ENCODE results near the gene KLRC4. TPM values are rescaled to one million over a fixed set of nuclear protein-coding genes. Genes with fewer than 3 reads are reported as not detected.

Gene KLRC4
- total RNA-seq, 1 donor from 2014 or later = not detected

- peaks cover 6% of the 10 kb centered on the region for H3K9me3 Mint-ChIP-seq
These were observed 44.5 kb downstream of the KLRC4 start for GRCh38 chr12:10364815-10365622.

GRCh38 chr12:10363914-10364814, 45.4 kb downstream of the KLRC4 start:
- ATAC-seq (ENCODE audit: low read depth) = peak; percentile 71
- peaks cover 6% of the 10 kb centered on the region for H3K9me3 Mint-ChIP-seq
- DNase-seq = peak; percentile 43
- CTCF ChIA-PET = no interaction called here
- no peak overlapping the region for H3K27ac Mint-ChIP-seq
- intact Hi-C loops (cut with micrococcal nuclease) = loop anchor here (1.0 to 10.0 kb wide), 7 partner anchors 151 to 1993 kb away; partner anchors contain the start of genes BORCS5, CLEC2B, GABARAPL1 and MAGOHB
- TF ChIP-seq CTCF (IDR thresholded peaks at IDR 0.05) = no peak
- peaks cover 7% of the 10 kb centered on the region for H3K4me1 Mint-ChIP-seq
- POLR2A ChIA-PET = interaction anchor here (0.6 to 1.2 kb wide), 6 partner anchors 22 to 1465 kb away, joined by 3 to 4 read pairs (median 3); partner anchors contain the start of genes CLEC2B and M6PR
- no peak overlapping the region for H3K4me3 Mint-ChIP-seq
- peaks cover 4% of the 10 kb centered on the region for H3K36me3 Mint-ChIP-seq (ENCODE audit: low read depth)
- peaks cover 2% of the 10 kb centered on the region for H3K27me3 Mint-ChIP-seq

More at GRCh38 chr12:10364815-10365622, 44.5 kb downstream of the KLRC4 start:
- no peaks in the 10 kb centered on the region for H3K27me3 Mint-ChIP-seq
- POLR2A ChIA-PET = interaction anchor here (0.6 to 1.2 kb wide), 8 partner anchors 21 to 1466 kb away, joined by 3 to 4 read pairs (median 3); partner anchors contain the start of genes CLEC2B and M6PR
- TF ChIP-seq CTCF (IDR thresholded peaks at IDR 0.05) = no peak
- peaks cover 4% of the 10 kb centered on the region for H3K36me3 Mint-ChIP-seq (ENCODE audit: low read depth)
- H3K4me1 Mint-ChIP-seq = peaks cover 7% of the 10 kb centered on the region
- peak; percentile 35 for DNase-seq
- CTCF ChIA-PET = no interaction called here
- peak; percentile 73 for ATAC-seq (ENCODE audit: low read depth)
- intact Hi-C loops (cut with micrococcal nuclease) = loop anchor here (1.0 to 10.0 kb wide), 8 partner anchors 30 to 1992 kb away; partner anchors contain the start of genes BORCS5, CLEC2B, GABARAPL1 and MAGOHB
- no peak overlapping the region for H3K27ac Mint-ChIP-seq
- H3K4me3 Mint-ChIP-seq = no peak overlapping the region

- ChIA-PET POLR2A (no interaction called here), CTCF (no interaction called here)
- DNase-seq = no peak
- intact Hi-C loops (cut with micrococcal nuclease) = loop anchor here (5.0 to 10.0 kb wide), 3 partner anchors 419 to 1994 kb away; partner anchors contain the start of gene BORCS5
- H3K4me1 Mint-ChIP-seq = peaks cover 7% of the 10 kb centered on the region
- ATAC-seq (ENCODE audit: low read depth) = no peak
- no peak overlapping the region for H3K27ac Mint-ChIP-seq
- H3K9me3 Mint-ChIP-seq = peaks cover 6% of the 10 kb centered on the region
- peaks cover 4% of the 10 kb centered on the region for H3K27me3 Mint-ChIP-seq
- TF ChIP-seq CTCF (IDR thresholded peaks at IDR 0.05) = no peak
- no peak overlapping the region for H3K4me3 Mint-ChIP-seq
- peaks cover 4% of the 10 kb centered on the region for H3K36me3 Mint-ChIP-seq (ENCODE audit: low read depth)
These were observed 46.0 kb downstream of the KLRC4 start for GRCh38 chr12:10363658-10363913.

GRCh38 chr12:10362828-10363657, 46.5 kb downstream of the KLRC4 start:
- intact Hi-C loops (cut with micrococcal nuclease) = loop anchor here (5.0 to 10.0 kb wide), 3 partner anchors 418 to 1994 kb away; partner anchors contain the start of gene BORCS5
- ATAC-seq (ENCODE audit: low read depth) = no peak
- DNase-seq = no peak
- H3K27ac Mint-ChIP-seq = no peak overlapping the region
- POLR2A ChIA-PET = no interaction called here
- CTCF ChIA-PET = no interaction called here
- peaks cover 7% of the 10 kb centered on the region for H3K4me1 Mint-ChIP-seq
- H3K36me3 Mint-ChIP-seq (ENCODE audit: low read depth) = peaks cover 2% of the 10 kb centered on the region
- no peak for TF ChIP-seq CTCF (IDR thresholded peaks at IDR 0.05)
- H3K9me3 Mint-ChIP-seq = peaks cover 4% of the 10 kb centered on the region
- peaks cover 4% of the 10 kb centered on the region for H3K27me3 Mint-ChIP-seq
- H3K4me3 Mint-ChIP-seq = no peak overlapping the region

Measured in activated B cell treated with CpG ODN at 0.5 μM for 24 hours (primary cell).